HG03039 (cell line): ENCODE data around the gene LDB2.

Source experiments
- ATAC-seq: cut with Tn5 transposase; IDR thresholded peaks from one replicate; pipeline ENCODE4 v1.9.1; 2021; ENCODE audit warnings: mild to moderate bottlenecking, moderate library complexity; ENCODE audit not compliant: unreplicated experiment

Gene LDB2

GRCh38 chr4:16884673-16885460, 13.6 kb downstream of the LDB2 start:
- no peak for ATAC-seq

- ATAC-seq: no peak
These were observed 14.6 kb downstream of the LDB2 start for GRCh38 chr4:16883806-16884205.

- no peak for ATAC-seq
These were observed 17.1 kb downstream of the LDB2 start for GRCh38 chr4:16881151-16881884.

- ATAC-seq: no peak
These were observed 23.0 kb downstream of the LDB2 start for GRCh38 chr4:16875487-16875886.

DNA sequence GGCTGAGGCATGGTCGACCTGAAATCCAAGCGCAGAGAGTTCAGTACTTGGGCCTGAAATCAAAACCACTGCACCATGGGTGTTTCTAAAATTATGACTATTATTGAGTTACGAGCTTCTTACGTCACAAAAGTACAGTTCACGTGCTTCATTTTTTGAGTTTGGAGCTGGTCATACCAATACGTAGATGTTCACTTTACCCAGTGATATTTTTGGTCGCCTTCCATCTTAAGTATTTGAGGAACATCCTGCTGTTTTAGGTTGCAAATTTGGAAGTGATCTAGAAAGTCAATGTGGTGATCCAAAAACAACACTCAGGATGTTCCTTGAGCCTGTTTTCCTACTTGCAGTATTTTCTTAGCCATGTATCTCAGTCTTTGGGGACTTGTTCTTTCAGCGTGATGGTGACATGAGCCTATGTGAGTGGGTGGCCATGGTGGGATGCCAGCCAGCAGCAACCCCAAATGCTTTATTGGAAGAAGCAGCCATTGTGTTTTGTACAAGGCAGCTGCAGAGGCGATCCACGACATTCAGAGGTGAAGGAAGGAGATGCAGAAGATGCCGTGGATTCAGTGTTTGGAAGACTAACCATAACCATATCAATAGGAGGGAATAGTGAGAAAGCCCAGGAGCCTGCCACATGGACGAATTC, 28.7 kb downstream of the LDB2 start:
- ATAC-seq: no peak

DNA sequence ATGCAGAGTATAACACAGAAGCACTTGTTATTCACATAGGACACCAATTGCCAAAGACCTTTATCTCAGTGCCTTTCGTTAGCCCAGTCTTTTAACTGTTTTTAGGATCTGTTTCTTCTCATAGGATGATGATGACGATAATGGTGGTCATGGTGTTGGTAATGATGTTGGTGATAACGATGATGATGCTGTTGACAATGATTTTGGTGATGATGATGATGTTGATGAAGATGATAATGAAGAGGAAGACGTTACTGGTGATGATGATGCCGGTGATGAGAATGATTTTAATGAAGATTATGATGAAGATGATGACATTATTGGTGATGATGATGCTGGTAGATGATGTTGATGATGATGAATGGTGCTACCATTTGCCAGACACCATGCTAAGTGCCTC, 29.8 kb downstream of the LDB2 start:
- no peak for ATAC-seq

GRCh38 chr4:16867827-16868226, 30.6 kb downstream of the LDB2 start:
- ATAC-seq: no peak

GRCh38 chr4:16866974-16867373, 31.5 kb downstream of the LDB2 start:
- no peak for ATAC-seq

GRCh38 chr4:16865897-16866283, 32.6 kb downstream of the LDB2 start:
- no peak for ATAC-seq

DNA sequence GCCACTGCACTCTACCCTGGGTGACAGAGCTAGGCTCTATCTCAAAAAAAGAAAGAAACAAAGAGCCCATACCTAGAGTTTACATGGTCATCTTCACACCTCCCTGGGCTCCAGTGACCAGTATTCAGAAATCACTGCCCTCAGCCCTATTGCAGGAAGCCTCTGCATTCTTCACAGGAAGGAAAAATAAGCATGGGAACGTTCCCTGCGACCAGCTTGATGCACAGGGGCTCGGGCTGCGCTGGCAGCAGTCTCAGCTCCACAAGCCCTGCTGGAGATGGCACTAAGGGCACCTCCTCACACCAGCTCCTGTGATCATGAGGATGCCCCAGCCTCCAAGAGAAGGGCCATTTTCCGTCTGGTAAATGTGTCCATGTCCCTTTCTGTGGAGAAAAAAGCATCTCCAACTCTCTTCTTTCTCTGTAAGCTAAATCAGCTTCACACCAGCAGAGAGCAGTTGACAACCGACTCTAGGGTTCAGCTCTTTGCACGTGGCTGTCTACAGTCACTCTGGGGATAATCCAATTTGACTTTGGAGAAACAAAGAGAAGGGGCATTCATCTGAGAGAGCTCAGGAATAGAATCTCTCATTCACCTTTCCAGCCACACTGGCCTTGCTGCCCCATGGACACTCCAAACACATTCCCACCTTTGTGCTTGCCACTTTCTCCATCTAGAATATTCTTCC, 33.1 kb downstream of the LDB2 start:
- ATAC-seq: no peak

DNA sequence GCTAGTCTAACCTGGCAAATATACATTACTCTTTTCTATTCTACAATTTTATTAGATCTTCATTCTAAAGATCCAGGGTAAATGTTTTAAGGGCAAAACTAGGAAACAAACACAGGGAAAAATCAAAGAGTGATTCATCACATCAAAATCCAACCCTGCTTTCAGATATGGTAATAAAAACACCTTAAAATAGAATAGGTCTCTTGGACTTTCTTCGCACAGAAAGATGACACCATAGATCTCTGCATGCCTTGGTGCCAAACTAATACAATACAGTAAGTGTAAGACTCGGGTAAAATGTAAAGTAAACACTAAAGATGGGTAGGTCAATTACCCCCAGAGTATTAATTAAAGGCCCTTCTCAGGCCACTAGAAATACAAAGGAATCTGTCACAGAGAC, 34.2 kb downstream of the LDB2 start:
- no peak for ATAC-seq

DNA sequence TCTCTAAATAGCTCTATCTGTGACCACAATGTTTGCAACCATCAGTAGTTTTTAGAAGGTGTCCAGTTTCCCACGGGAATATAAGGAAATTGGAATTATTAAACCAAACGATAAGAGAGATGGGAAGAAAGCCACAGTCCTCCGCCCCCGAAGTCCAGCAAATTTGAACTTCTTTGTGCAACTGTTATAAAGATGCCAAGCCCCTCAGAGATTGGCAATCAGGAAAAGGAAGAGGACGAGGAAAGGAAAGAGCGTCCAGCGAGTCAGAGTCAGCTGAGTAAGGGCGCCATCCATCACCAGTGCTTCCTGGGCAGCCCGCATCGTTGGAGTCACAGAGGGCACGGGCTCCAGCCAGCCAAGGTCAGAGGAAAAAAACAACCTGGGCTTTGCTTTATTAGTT, 35.7 kb downstream of the LDB2 start:
- no peak for ATAC-seq

- ATAC-seq: no peak
These were observed 37.9 kb downstream of the LDB2 start for GRCh38 chr4:16860516-16860915.

DNA sequence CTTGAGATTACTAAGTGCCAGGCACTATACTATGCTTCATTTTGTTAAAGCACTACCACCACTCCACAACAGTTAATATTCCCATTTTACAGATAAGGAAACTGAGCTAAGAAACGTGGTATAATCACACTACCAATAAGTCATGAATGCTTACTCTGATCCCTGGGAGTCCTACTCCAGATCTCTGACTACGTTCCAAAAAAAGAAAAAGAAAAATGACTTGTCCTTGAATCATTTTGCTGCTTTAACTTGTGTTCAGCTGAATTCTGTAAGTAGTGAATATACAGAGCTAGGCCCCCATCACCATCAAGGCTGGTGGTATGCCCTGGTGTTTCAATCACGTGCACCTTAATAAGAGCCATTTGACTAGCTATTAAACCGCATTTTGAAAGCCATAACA, 39.4 kb downstream of the LDB2 start:
- no peak for ATAC-seq

DNA sequence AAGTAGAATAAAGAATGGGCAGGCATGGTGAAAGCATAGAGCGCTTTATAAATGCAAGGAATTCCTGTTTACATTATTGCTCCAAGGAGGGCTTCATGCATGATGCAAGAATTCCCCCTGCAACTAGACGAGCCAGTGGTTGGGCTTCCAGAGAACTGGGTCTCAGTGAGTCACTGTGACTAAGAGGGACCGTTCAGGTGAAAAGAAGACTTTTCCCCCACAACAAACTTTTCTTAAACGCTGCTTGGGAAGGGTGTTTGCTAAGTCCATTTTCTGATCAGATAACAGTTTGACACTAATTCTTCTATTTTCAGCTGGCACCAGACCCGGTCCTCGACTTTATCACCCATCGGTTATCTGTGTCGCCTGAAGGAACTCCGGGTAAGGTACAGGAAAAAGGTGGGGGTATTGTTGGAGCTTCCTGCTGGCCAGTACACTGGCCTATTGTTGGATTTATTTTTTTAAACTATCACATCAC, 40.1 kb downstream of the LDB2 start:
- ATAC-seq: no peak

- ATAC-seq: no peak
These were observed 41.0 kb downstream of the LDB2 start for GRCh38 chr4:16857425-16857824.

DNA sequence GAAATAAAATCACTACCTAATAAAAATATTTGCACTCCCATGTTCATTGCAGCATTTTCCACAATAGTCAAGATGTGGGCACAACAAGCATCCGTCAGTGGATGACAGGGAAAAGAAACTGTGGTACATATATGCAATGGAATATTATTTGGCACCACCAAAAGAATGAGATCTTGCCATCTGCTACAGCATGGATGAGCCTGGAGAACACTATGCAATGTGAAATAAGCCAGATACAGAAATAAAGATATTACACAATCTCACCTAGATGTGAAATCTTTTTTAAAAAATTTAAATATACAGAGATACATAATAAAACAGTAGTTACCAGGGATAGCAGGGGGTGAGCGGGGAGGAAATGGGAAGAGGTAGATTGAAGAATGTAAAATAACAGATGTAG, 44.8 kb downstream of the LDB2 start:
- no peak for ATAC-seq

GRCh38 chr4:16852644-16853043, 45.8 kb downstream of the LDB2 start:
- ATAC-seq: no peak

DNA sequence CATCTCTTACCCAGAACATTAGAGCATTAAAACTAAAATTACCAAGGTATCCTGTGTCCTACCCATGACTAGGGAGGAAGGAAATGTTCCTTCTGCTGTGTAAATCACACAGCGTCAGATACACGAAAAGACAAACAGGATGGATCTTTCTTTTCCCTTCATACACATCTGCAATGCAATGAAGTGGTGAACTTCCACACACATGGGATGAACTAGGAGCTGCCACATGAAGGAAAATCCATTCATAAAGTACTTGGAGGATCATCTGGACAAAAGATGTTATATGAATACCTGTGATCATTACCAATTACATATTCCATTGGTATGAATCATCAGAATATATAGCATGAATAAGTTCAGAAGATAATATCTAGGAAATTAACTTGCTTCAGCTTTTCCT, 46.2 kb downstream of the LDB2 start:
- no peak for ATAC-seq

- ATAC-seq: no peak
These were observed 51.8 kb downstream of the LDB2 start for GRCh38 chr4:16846540-16847117.
